GM18867 (cell line): ENCODE results near the gene ARL4D.
"Not testable (repeated sequence)": the region's sequence is repeated elsewhere in the genome, so short reads cannot be mapped to it uniquely, and the experiment has no call there.

ENCODE experiments used
- ATAC-seq: cut with Tn5 transposase; IDR thresholded peaks from one replicate; pipeline ENCODE4 v1.9.1; 2021; ENCODE audit warnings: mild to moderate bottlenecking, moderate library complexity; ENCODE audit not compliant: unreplicated experiment

Gene ARL4D

GRCh38 chr17:43398724-43399595, at the start of gene ARL4D:
Gene ARL4D (plus strand): TSS chr17:43398993. CDS start chr17:43399733, 740 bp downstream.
- no peak for ATAC-seq

GRCh38 chr17:43349142-43349541, 49.7 kb upstream of the ARL4D start:
- ATAC-seq = no peak

GRCh38 chr17:43350888-43351361, 47.9 kb upstream of the ARL4D start:
- no peak for ATAC-seq

GRCh38 chr17:43351691-43352090, 47.1 kb upstream of the ARL4D start:
- no peak for ATAC-seq

- ATAC-seq = no peak
These were observed 46.0 kb upstream of the ARL4D start for GRCh38 chr17:43352579-43353331.

- ATAC-seq = no peak
These were observed 45.4 kb upstream of the ARL4D start for GRCh38 chr17:43353393-43353792.

- no peak for ATAC-seq
These were observed 44.4 kb upstream of the ARL4D start for GRCh38 chr17:43354371-43354770.

GRCh38 chr17:43356450-43356849, 42.3 kb upstream of the ARL4D start:
- ATAC-seq = no peak

GRCh38 chr17:43356999-43357398, 41.8 kb upstream of the ARL4D start:
- ATAC-seq = no peak

GRCh38 chr17:43359469-43360110, 39.2 kb upstream of the ARL4D start:
- ATAC-seq = no peak

GRCh38 chr17:43360376-43360738, 38.4 kb upstream of the ARL4D start:
- ATAC-seq = peak; percentile 30

- peak; percentile 79 for ATAC-seq
These were observed 37.9 kb upstream of the ARL4D start for GRCh38 chr17:43360739-43361505.

GRCh38 chr17:43363181-43363925, 35.4 kb upstream of the ARL4D start:
- no peak for ATAC-seq

- no peak for ATAC-seq
These were observed 34.9 kb upstream of the ARL4D start for GRCh38 chr17:43363926-43364285.

GRCh38 chr17:43365356-43365755, 33.4 kb upstream of the ARL4D start:
- no peak for ATAC-seq

- ATAC-seq = not testable (repeated sequence)
These were observed 32.9 kb upstream of the ARL4D start for GRCh38 chr17:43365921-43366320.

- no peak for ATAC-seq
These were observed 31.7 kb upstream of the ARL4D start for GRCh38 chr17:43366891-43367736.

- ATAC-seq = peak; percentile 35
These were observed 31.0 kb upstream of the ARL4D start for GRCh38 chr17:43367737-43368242.
